Tibial nerve (tissue), 4 donors: Measurements from ENCODE around the gene B3GALNT2. TPM values are rescaled to one million over a fixed set of nuclear protein-coding genes. Genes with fewer than 3 reads are reported as not detected.

Experiments used
- DNase-seq, 2 donors: peaks; one replicate each; pipeline ENCODE4 v3.0.0-alpha.2; 2019; ENCODE audit warnings: low spot score in 2 of 2
- H3K27ac ChIP-seq, 4 donors: fragments of 200-600 bp; sonication (generic) in 3 of 4; one replicate each; pipeline ENCODE4 v1.5.1; 2017 to 2019; ENCODE audit warnings: mild to moderate bottlenecking in 1 of 4
- H3K27me3 ChIP-seq, 2 donors: fragments of 200-600 bp; sonication (generic) in 1 of 2; one replicate each; pipeline versions ENCODE4 v1.5.1 to v1.6.0; 2017 to 2019
- H3K36me3 ChIP-seq, 3 donors: fragments of 200-600 bp; sonication (generic); one replicate each; pipeline ENCODE4 v1.5.1; 2018 to 2019
- H3K4me1 ChIP-seq, 4 donors: fragments of 200-600 bp; sonication (generic) in 3 of 4; one replicate each; pipeline ENCODE4 v1.5.1; 2017 to 2019
- H3K4me3 ChIP-seq, 4 donors: fragments of 200-600 bp; sonication (generic) in 3 of 4; one replicate each; pipeline ENCODE4 v1.5.1; 2017 to 2019; ENCODE audit warnings: mild to moderate bottlenecking in 1 of 4, moderate library complexity in 1 of 4
- H3K9me3 ChIP-seq, 4 donors: fragments of 200-600 bp; sonication (generic) in 3 of 4; one replicate each; pipeline ENCODE4 v1.5.1; 2017 to 2019
- EP300 ChIP-seq, 2 donors: sonication (generic); formaldehyde crosslinking; IDR thresholded peaks; one replicate each; pipeline ENCODE4 v1.6.1; 2017; ENCODE audit warnings: antibody characterized with exemption in 2 of 2, mild to moderate bottlenecking in 1 of 2
- POLR2A ChIP-seq, 2 donors: fragments of 450-650 bp; IDR thresholded peaks; one replicate each; pipeline ENCODE4 v1.6.1; 2017; ENCODE audit warnings: antibody characterized with exemption in 2 of 2, mild to moderate bottlenecking in 2 of 2, moderate library complexity in 2 of 2
- WGBS, 2 donors: methylation state at CpG; one replicate each; pipeline ENCODE4 v1.1.5; 2018; 5-methylcytosine and 5-hydroxymethylcytosine counted together
- total RNA-seq, 4 donors: library from RNA; depleted of rRNA; stranded (reverse); fragments of >200 nt; gene quantifications; one replicate each; pipeline ENCODE4 v1.1.0, GENCODE V29; 2016
- TF ChIP-seq, protein P1 (sequence below), 5 experiments: fragments of 200-600 bp in 3 of 5; fragments of 450-650 bp in 2 of 5; sonication (generic) in 3 of 5; IDR thresholded peaks; one replicate each; pipeline ENCODE4 v1.5.1; 2016 to 2019; ENCODE audit warnings: antibody characterized with exemption in 5 of 5, mild to moderate bottlenecking in 3 of 5, moderate library complexity in 2 of 5

B3GALNT2 gene
- total RNA-seq, 4 donors from 2014 or later = 17.0 to 27.3 (median 18.1) TPM

DNA sequence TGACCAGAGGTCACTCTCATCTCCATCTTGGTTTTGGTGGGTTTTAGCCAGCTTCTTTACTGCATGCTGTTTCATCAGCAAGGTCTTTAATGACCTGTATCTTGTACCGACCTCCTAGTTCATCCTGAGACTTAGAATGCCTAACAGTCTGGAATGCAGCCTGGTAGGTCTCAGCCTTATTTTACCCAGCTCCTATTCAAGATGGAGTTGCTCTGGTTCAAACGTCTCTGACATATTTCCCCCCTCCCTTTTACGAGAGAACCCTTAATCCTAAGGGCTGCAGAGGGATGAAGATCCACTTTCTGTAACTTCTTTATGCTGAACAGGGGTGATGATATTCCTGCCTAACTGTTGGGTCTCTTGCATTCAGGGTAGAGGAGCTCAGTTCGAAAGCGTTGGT is 93.8 kb downstream of the B3GALNT2 start:
- TF ChIP-seq, protein P1, sequence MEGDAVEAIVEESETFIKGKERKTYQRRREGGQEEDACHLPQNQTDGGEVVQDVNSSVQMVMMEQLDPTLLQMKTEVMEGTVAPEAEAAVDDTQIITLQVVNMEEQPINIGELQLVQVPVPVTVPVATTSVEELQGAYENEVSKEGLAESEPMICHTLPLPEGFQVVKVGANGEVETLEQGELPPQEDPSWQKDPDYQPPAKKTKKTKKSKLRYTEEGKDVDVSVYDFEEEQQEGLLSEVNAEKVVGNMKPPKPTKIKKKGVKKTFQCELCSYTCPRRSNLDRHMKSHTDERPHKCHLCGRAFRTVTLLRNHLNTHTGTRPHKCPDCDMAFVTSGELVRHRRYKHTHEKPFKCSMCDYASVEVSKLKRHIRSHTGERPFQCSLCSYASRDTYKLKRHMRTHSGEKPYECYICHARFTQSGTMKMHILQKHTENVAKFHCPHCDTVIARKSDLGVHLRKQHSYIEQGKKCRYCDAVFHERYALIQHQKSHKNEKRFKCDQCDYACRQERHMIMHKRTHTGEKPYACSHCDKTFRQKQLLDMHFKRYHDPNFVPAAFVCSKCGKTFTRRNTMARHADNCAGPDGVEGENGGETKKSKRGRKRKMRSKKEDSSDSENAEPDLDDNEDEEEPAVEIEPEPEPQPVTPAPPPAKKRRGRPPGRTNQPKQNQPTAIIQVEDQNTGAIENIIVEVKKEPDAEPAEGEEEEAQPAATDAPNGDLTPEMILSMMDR (IDR thresholded peaks at IDR 0.05) = no peak
- TF ChIP-seq EP300 (IDR thresholded peaks at IDR 0.05) (no peak), POLR2A (IDR thresholded peaks at IDR 0.05) (no peak)
- H3K9me3 ChIP-seq = no peaks in the 10 kb centered on the region

DNA sequence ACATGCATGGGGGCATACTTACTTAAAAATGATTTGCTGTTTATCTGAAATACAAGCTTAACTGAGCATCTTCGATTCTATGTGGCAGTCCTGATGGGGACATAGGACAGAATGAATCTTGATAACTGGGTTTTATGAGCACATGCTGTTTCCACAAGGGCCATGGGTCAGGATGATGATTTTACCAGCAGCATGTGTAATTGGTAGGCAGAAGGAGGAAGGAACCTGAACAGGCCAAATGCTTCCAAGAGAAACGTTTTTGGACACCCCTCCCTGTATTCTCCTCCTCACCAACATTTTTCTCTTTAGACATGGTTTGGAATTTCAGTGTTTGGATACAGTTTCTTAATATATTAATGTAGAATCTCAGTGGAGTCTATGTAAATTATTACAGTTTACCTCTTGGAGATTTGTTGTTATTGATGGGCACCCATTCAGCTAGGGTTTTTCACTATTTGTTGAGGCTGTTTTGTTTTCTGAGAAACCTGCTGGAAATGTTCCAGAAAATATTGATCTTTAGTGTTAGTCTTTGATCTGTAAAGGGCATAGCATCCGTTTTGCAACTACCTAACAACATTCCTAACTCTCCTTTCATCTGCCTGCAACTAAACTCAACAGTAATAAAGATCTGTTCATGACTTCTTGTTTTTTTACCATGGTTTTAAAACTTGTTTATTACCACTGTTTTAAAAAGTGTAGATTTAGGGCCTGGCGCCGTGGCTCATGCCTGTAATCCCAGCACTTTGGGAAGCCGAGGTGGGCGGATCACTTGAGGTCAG is 95.0 kb downstream of the B3GALNT2 start:
- H3K4me1 ChIP-seq = peaks cover 0 to 14% (median 0%) of the 10 kb centered on the region in 4 donors
- H3K9me3 ChIP-seq = no peaks in the 10 kb centered on the region
- H3K36me3 ChIP-seq = no peaks in the 10 kb centered on the region
- H3K27me3 ChIP-seq = no peaks in the 10 kb centered on the region
- no peak overlapping the region for H3K4me3 ChIP-seq
- DNase-seq = no peak
- no peak overlapping the region for H3K27ac ChIP-seq
- TF ChIP-seq EP300 (IDR thresholded peaks at IDR 0.05) (no peak), POLR2A (IDR thresholded peaks at IDR 0.05) (no peak)
- TF ChIP-seq, protein P1 (IDR thresholded peaks at IDR 0.05) = no peak
- WGBS, 2 donors = 65 to 70% methylated on average over 7 of the region's 7 CpGs

More for the DNA sequence above, 93.8 kb downstream of the B3GALNT2 start:
- Histone ChIP-seq H3K4me1 (peaks cover 0 to 14% (median 0%) of the 10 kb centered on the region in 4 donors), H3K27ac (no peak overlapping the region), H3K27me3 (no peaks in the 10 kb centered on the region), H3K4me3 (no peak overlapping the region), H3K36me3 (no peaks in the 10 kb centered on the region)
- no peak for DNase-seq
- WGBS, 2 donors = 86 to 90% methylated on average over 5 of the region's 5 CpGs

DNA sequence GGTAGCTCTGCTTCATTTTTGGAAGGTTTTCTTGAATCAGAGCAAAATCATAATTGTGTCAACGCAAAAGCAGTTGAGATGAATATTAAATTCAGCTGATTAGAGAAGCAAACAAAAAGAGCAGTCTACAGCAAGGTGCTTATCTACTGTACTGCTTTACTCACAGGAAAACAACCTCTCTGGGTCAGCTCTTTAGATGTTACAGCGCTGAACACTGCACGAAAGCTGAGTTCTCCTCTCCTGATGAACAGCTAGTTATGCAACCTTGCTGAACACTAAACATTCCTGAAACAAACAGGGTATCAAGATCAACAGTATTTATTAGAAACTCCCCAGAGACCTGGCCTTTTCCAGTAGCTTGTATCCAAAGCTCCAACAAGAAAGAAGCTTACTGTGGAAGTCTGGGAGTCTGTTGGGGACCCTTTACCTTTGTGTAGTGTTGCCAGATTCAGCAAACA is 95.7 kb downstream of the B3GALNT2 start:
- Histone ChIP-seq H3K36me3 (peaks cover 0 to 2% (median 0%) of the 10 kb centered on the region in 3 donors), H3K4me3 (no peak overlapping the region), H3K27ac (no peak overlapping the region), H3K4me1 (peaks cover 0 to 14% (median 0%) of the 10 kb centered on the region in 4 donors), H3K9me3 (no peaks in the 10 kb centered on the region), H3K27me3 (no peaks in the 10 kb centered on the region)
- no peak for DNase-seq
- 79 to 87% methylated on average over 3 of the region's 3 CpGs for WGBS, 2 donors
- no peak for TF ChIP-seq POLR2A (IDR thresholded peaks at IDR 0.05)
- TF ChIP-seq, protein P1 (IDR thresholded peaks at IDR 0.05) = no peak
- no peak for TF ChIP-seq EP300 (IDR thresholded peaks at IDR 0.05)

DNA sequence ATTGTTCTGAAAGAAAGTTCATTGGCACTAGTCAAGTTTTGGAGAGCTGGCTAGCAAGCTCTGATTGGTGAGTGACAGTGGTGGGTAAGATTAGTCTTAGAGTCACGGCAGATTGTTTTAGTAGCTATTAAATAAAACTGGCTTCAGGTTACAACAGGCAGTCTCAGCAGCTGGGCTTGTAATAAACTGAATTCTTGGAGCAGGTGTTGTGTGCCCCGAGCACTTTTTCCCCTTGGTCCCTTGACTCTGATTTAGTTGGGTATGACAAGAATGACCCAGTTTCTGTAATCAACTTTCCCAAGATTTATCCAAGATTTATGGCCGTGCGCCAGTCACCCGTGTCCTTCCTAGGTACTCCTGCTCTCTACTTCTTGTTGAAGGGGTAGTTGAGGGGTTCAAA is 96.8 kb downstream of the B3GALNT2 start:
- Histone ChIP-seq H3K36me3 (peaks cover 0 to 13% (median 2%) of the 10 kb centered on the region in 3 donors), H3K4me1 (peaks cover 0 to 14% (median 0%) of the 10 kb centered on the region in 4 donors), H3K27me3 (no peaks in the 10 kb centered on the region), H3K27ac (no peak overlapping the region), H3K4me3 (no peak overlapping the region), H3K9me3 (no peaks in the 10 kb centered on the region)
- no peak for DNase-seq
- TF ChIP-seq POLR2A (IDR thresholded peaks at IDR 0.05) (no peak), EP300 (IDR thresholded peaks at IDR 0.05) (no peak)
- TF ChIP-seq, protein P1 (IDR thresholded peaks at IDR 0.05) = no peak
- WGBS, 2 donors = 72 to 76% methylated on average over 5 of the region's 5 CpGs

DNA sequence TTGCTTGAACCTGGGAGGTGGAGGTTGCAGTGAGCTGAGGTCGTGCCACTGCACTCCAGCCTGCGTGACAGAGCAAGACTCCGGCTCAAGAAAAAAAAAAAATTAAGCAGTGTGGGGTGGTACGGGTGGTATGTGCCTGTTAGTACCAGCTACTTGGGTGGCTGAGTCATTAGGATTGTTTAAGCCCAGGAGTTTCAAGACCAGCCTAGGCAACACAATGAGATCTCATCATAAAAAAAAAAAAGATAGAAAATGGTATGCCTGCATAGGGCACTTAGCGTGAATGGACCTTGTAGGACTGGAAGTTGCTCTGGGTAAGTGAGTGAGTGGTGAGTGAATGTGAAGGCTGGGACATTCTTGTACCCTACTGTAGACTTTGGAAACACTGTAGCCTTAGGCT is 100.1 kb downstream of the B3GALNT2 start:
- no peak overlapping the region for H3K4me3 ChIP-seq
- H3K36me3 ChIP-seq = peaks cover 0 to 15% (median 5%) of the 10 kb centered on the region in 3 donors
- TF ChIP-seq, protein P1 (IDR thresholded peaks at IDR 0.05) = no peak
- TF ChIP-seq POLR2A (IDR thresholded peaks at IDR 0.05) (no peak), EP300 (IDR thresholded peaks at IDR 0.05) (no peak)
- DNase-seq = no peak
- H3K4me1 ChIP-seq = peaks cover 0 to 9% (median 0%) of the 10 kb centered on the region in 4 donors
- no peaks in the 10 kb centered on the region for H3K9me3 ChIP-seq
- no peaks in the 10 kb centered on the region for H3K27me3 ChIP-seq
- no peak overlapping the region for H3K27ac ChIP-seq
- 90 to 91% methylated on average over 5 of the region's 5 CpGs for WGBS, 2 donors
